Prostate gland (tissue), 2 donors: ENCODE measurements around the gene ALDH18A1. TPM values are rescaled to one million over a fixed set of nuclear protein-coding genes. Genes with fewer than 3 reads are reported as not detected.
"Not testable (repeated sequence)": the region's sequence is repeated elsewhere in the genome, so short reads cannot be mapped to it uniquely, and the experiment has no call there.

Source experiments
- DNase-seq: peaks from one replicate; pipeline ENCODE4 v3.0.0-alpha.2; 2019; ENCODE audit warnings: low spot score
- H3K27ac ChIP-seq, 2 donors: fragments of 200-600 bp; sonication (generic); 2 replicates each; pipeline ENCODE4 v1.5.1; 2017 to 2019
- H3K27me3 ChIP-seq: fragments of 200-600 bp; sonication (generic); replicated peaks from 2 replicates; pipeline ENCODE4 v1.5.1; 2019; ENCODE audit not compliant: insufficient read depth
- H3K36me3 ChIP-seq, 2 donors: fragments of 200-600 bp; sonication (generic); 1 replicate in 1 of 2; 2 replicates in 1 of 2; pipeline versions ENCODE4 v1.5.1 to v1.8.1; 2017 to 2019
- H3K4me1 ChIP-seq: fragments of 200-600 bp; sonication (generic); replicated peaks from 2 replicates; pipeline ENCODE4 v1.5.1; 2019
- H3K4me3 ChIP-seq, 2 donors: fragments of 200-600 bp; sonication (generic); 2 replicates each; pipeline ENCODE4 v1.5.1; 2017 to 2019
- H3K9me3 ChIP-seq: fragments of 200-600 bp; sonication (generic); 2 replicates; pipeline ENCODE4 v1.5.1; 2017
- CTCF ChIP-seq, 4 experiments: fragments of 200-600 bp in 2 of 4; fragments of 450-650 bp in 2 of 4; sonication (generic) in 2 of 4; IDR thresholded peaks; 1 replicate in 3 of 4; 2 replicates in 1 of 4; pipeline ENCODE4 v1.5.1; 2016 to 2019; ENCODE audit warnings: antibody characterized with exemption in 4 of 4, mild to moderate bottlenecking in 2 of 4, moderate library complexity in 2 of 4
- POLR2A ChIP-seq: fragments of 450-650 bp; IDR thresholded peaks from one replicate; pipeline ENCODE4 v1.6.1; 2016; ENCODE audit warnings: antibody characterized with exemption, mild to moderate bottlenecking
- POLR2AphosphoS5 ChIP-seq: sonication (generic); formaldehyde crosslinking; IDR thresholded peaks from one replicate; pipeline ENCODE4 v1.6.1; 2017; ENCODE audit warnings: antibody characterized with exemption
- WGBS: methylation state at CpG from one replicate; pipeline ENCODE4 v1.1.5; 2018; 5-methylcytosine and 5-hydroxymethylcytosine counted together
- intact Hi-C: fragments of 100-400 bp; cut with DNase I; formaldehyde crosslinking; loops from one replicate; pipeline ENCODE4 v1.14.2; 2022
- total RNA-seq, 2 donors: library from RNA; depleted of rRNA; stranded (reverse); fragments of >200 nt; gene quantifications; one replicate each; pipeline ENCODE4 v1.1.0, GENCODE V29; 2016

The ALDH18A1 gene
- total RNA-seq, 2 donors from 2014 or later = 33.7 to 55.1 TPM

GRCh38 chr10:95674643-95675042, 18.1 kb upstream of the ALDH18A1 start:
- Histone ChIP-seq H3K36me3 (no peaks in the 10 kb centered on the region), H3K9me3 (no peaks in the 10 kb centered on the region), H3K27ac (no peak overlapping the region), H3K4me1 (no peaks in the 10 kb centered on the region), H3K4me3 (no peak overlapping the region), H3K27me3 (no peaks in the 10 kb centered on the region)
- 96% methylated on average over 1 of the region's 1 CpG for WGBS
- TF ChIP-seq CTCF (IDR thresholded peaks at IDR 0.05) (no peak), POLR2AphosphoS5 (no peak), POLR2A (no peak)
- intact Hi-C loops = no loop called here
- DNase-seq = no peak

GRCh38 chr10:95672641-95673040, 16.1 kb upstream of the ALDH18A1 start:
- H3K4me1 ChIP-seq, intact Hi-C loops, H3K4me3 ChIP-seq, H3K27ac ChIP-seq, H3K27me3 ChIP-seq, DNase-seq, H3K9me3 ChIP-seq, H3K36me3 ChIP-seq: not testable (repeated sequence)
- WGBS = 92% methylated on average over 7 of the region's 7 CpGs

- Histone ChIP-seq H3K9me3 (no peaks in the 10 kb centered on the region), H3K4me1 (no peaks in the 10 kb centered on the region), H3K27me3 (no peaks in the 10 kb centered on the region), H3K4me3 (no peak overlapping the region), H3K36me3 (no peaks in the 10 kb centered on the region), H3K27ac (no peak overlapping the region)
- DNase-seq = no peak
- intact Hi-C loops = no loop called here
- TF ChIP-seq CTCF (IDR thresholded peaks at IDR 0.05) = no peak
- TF ChIP-seq POLR2AphosphoS5 = no peak
- TF ChIP-seq POLR2A = no peak
Observed at GRCh38 chr10:95664543-95664942, 8.0 kb upstream of the ALDH18A1 start.

GRCh38 chr10:95663496-95663895, 7.0 kb upstream of the ALDH18A1 start:
- no peaks in the 10 kb centered on the region for H3K27me3 ChIP-seq
- no peak for DNase-seq
- intact Hi-C loops = no loop called here
- no peak for TF ChIP-seq POLR2AphosphoS5
- no peak for TF ChIP-seq CTCF (IDR thresholded peaks at IDR 0.05)
- TF ChIP-seq POLR2A = no peak
- no peak overlapping the region for H3K27ac ChIP-seq
- H3K9me3 ChIP-seq = no peaks in the 10 kb centered on the region
- no peak overlapping the region for H3K4me3 ChIP-seq
- H3K4me1 ChIP-seq = no peaks in the 10 kb centered on the region
- 10% methylated on average over 1 of the region's 1 CpG for WGBS
- no peaks in the 10 kb centered on the region for H3K36me3 ChIP-seq

GRCh38 chr10:95661818-95662217, 5.3 kb upstream of the ALDH18A1 start:
- intact Hi-C loops = no loop called here
- DNase-seq = no peak
- Histone ChIP-seq H3K4me3 (no peak overlapping the region), H3K9me3 (no peaks in the 10 kb centered on the region), H3K36me3 (no peaks in the 10 kb centered on the region), H3K27ac (no peak overlapping the region), H3K27me3 (no peaks in the 10 kb centered on the region), H3K4me1 (no peaks in the 10 kb centered on the region)
- no peak for TF ChIP-seq POLR2AphosphoS5
- no peak for TF ChIP-seq POLR2A
- WGBS = 71% methylated on average over 1 of the region's 1 CpG

- TF ChIP-seq CTCF (IDR thresholded peaks at IDR 0.05) = no peak
- no peak for TF ChIP-seq POLR2A
- no peak for TF ChIP-seq POLR2AphosphoS5
- intact Hi-C loops = no loop called here
- no peaks in the 10 kb centered on the region for H3K36me3 ChIP-seq
- no peak for DNase-seq
- H3K4me1 ChIP-seq = no peaks in the 10 kb centered on the region
- no peak overlapping the region for H3K4me3 ChIP-seq
- H3K27me3 ChIP-seq = no peaks in the 10 kb centered on the region
- H3K9me3 ChIP-seq = no peaks in the 10 kb centered on the region
- H3K27ac ChIP-seq = no peak overlapping the region
Observed at GRCh38 chr10:95660283-95660682, 3.8 kb upstream of the ALDH18A1 start.
